GM10847 (cell line): Measurements from ENCODE around the gene PRKD1.

ENCODE experiments used
- POLR2A ChIP-seq: IDR thresholded peaks from 2 replicates; pipeline ENCODE4 v1.6.1; 2011; ENCODE audit not compliant: insufficient read length; ENCODE audit errors: extremely low read depth

Gene PRKD1

DNA sequence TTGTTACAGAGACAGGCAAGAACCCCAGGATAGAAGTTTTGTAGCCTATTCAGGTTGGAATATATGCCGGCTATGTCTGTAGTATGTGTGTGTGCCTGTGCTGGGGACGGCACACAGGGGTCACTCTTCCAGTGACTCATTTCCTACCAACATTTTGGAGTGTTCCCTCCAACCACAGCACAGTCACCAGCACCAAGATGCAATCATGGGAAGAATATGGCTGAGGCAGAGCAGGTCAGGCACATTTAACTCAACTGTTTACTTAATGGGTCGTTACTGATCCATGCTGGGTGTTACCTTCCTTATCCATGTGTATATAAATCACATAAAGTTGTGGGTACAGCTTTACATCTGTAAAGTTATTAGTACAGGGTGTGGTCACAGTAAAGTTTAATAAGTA, 178.3 kb downstream of the PRKD1 start:
- TF ChIP-seq POLR2A, result no peak

DNA sequence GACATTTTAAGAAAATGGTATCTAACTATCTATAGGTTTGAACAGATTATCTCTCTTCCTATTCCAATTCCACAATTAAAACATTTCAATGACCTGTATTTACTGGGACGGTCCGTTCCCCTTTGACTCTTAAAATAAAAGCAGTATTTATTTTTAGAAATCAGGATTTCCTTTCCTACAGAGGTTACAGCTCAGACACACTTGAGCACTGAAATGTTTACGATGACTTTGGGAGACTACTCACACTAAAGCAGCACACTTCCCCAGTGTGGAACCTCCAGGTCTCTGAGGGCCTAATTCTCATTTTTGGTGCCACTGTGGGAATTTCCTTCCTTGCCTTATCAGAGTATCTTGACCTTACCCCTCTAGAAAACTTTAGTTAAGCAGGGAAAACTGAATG, 181.8 kb downstream of the PRKD1 start:
- no peak for TF ChIP-seq POLR2A

DNA sequence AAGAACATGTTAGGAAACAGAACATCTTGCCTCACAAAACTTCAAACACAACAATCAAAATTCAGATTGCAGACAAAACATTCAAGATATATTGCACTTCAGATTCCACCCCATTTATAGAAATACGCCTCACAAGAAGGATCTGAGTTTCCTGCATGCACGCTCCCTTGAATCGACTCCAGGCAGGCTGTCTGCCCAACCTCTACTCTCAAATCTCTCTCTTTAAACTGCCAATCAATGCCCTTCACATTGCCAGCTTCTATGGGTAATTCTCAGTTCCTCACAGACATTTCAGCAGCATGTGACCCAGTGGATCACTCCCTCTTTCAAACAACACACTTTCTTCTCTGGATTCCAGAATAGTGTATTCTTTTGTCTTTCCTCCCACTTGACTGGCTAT, 184.1 kb downstream of the PRKD1 start:
- TF ChIP-seq POLR2A, result no peak

DNA sequence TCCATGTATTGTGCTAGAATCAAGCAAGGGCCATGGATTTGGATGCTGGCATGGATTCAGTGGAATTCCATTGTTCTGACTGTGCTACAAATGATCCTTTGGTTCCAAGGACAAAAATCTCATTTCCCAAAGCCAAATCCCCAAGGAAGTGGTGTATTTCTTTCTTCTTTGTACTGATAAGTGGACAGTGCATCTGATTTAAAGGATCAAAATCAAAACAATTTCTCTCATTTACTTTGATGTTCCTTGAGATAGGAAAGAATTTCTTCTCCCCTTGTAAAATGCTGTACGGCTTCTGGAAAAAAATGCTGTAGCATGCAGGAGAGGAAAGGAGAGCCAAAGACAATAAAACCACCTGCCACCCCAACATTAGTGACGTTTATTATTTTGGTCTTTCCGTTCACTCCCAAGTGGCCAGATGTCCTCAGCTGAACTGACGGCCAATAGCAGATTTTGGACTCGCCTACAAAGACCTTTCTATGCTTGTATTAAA, 185.7 kb downstream of the PRKD1 start:
- TF ChIP-seq POLR2A, result no peak

DNA sequence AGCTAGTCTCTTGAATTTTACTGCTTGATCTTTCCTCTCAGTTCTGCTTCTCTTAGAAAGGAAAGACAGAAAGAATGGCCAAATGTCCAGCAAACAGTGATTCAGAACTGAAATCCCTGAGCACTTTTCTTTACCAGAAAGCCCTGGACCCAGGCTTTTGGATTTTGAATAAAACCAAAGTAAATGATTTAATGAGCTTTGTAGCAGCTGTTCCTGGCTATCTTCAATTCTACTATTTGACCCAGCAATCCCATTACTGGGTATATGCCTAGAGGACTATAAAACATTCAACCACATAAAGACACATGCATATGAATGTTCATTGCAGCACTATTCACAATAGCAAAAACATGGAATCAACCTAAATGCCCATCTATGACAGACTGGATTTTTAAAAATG, 187.2 kb downstream of the PRKD1 start:
- TF ChIP-seq POLR2A, result no peak

DNA sequence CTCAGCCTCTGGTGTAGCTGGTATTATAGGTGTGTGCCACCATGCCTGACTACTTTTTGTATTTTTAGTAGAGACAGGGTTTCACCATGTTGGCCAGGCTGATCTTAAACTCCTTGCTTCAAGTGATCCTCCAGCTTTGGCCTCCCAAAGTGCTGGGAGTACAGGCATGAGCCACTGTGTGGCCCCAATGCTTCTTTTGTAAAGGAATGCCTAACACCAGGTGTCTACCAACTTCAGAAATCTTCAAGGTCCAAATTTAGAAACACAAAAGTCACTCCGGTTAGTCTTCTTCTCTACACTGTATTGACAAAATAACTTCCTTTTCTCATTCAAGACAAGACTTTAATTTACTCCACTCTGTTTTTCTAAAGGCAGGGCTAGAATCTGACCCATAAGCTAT, 188.7 kb downstream of the PRKD1 start:
- no peak for TF ChIP-seq POLR2A

DNA sequence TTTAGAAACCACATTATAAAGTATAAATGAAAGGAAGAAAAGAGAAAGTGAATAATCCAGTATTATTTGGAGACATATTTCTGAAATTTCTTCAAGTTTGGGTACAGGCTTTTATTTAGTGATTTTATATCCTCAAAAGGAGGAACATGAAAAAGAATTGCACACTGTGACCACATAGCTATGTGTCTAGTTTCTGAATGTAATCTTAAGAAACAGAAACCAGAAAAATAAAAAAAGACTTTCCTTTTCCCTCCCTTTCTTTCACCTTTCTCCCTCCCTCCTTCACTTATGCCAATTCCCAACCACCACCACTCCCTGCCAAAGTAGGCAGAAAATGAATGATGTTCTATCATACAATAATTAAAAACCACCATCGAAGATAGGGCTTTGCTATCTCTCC, 189.6 kb downstream of the PRKD1 start:
- TF ChIP-seq POLR2A, result no peak

DNA sequence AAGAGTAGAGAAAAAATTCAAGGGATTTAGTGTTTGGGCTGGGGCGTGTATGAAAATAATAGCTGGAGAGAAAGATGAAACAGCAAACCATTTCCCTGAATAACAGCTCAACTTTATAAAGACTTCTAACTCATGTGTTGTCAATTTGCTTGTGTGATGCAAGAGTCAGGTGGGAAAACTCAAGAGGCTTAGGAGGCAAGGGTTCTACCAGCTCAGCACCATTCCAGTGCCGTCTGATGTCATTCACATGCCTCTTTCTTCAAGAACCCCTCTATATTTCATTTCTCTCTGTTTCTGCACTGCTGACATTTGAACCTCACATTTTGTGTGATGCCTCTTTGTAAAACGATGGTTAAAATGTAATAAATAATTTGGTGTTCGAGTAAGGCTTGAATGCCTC, 192.2 kb downstream of the PRKD1 start:
- no peak for TF ChIP-seq POLR2A

DNA sequence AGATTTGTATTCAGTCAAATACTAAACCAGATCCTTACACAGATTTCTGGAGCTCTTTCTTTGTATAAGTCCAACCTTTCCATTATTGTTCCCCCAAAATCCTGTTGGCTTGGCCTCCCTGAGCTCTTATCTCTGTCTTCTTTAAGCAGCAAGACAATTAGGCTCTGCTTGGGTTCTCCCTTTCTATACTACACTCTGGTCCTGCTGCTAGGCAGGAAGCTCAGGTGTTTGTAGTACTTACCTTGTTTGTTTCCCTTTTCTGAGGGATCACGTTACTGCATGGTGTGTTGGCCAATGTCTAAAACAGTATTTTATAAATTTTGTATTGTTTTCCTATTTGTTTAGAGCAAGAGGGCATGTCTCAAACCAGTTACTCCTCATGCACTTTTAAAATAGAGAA, 192.9 kb downstream of the PRKD1 start:
- no peak for TF ChIP-seq POLR2A

DNA sequence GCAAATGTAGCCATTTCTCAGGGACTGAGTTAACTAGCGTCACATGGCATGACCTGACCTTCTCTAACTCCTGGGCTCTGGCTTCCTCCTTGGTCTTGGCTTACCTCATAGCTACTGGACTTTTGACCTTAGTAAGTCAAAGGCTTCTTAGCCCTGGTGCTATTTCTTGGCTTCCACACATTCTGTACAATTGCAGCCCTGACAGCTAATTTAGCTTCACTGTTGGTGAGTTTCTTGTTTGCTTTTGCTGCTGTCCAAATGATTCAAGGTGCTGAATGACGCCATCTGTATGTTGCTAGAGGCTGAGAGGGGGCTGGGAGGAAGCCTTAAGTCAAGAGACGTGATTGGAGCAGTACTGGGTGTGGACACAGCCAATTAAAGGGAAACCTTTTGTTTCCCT, 202.7 kb downstream of the PRKD1 start:
- TF ChIP-seq POLR2A, result no peak

DNA sequence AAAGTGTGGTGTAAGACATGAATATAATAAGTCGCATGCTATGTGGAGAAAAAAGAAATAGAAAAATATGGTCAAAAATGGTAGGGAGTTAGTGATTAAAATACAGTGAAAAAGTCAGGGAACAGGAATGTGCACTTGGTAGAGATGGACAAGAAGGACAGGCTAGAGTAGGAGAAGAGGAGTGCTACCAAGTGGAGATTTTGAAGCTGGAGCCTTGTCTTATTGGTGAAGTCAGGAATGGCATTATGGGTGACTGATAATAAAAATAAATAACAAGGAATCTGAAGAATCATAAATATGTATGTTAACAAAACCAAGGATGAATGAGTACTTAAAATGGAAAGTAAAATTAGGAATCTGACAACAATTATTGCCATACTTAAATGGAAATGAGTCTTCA, 204.8 kb downstream of the PRKD1 start:
- TF ChIP-seq POLR2A, result no peak

DNA sequence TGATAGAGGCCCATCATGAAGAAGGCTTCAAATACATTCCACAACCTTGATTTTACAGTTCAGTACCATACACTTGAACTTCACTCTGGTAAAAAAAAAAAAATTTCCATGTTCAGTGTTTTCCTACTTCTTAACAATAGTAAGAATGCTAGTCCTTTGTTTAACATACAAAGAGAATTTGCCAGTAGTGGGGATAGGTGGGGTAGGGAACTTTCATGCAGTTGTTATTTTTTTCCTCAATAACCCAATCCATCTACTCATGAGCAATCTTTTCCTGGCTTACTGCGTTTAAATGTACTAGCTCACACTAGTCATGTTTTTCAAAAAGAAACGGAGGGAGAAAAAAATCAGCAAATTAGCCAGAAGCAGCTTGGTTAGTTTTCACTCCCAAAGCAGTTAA, 206.1 kb downstream of the PRKD1 start:
- no peak for TF ChIP-seq POLR2A

DNA sequence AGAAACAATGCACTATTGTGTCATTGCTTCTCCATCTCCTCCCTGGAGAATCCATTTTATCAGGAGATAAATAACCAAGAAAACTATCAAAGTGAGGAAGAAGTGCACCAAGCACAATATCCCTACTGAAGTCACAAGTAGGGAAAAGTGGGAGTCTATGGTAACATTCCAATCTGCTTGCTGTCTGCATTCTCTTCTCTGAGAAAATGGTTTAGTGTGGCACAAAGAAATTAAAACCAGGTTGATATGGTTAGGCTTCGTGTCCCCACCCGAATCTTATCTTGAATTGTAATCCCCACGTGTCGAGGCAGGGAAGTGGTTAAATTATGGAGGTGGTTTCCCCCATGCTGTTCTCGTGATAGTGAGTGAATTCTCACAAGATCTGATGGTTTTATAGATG, 209.7 kb downstream of the PRKD1 start:
- TF ChIP-seq POLR2A, result no peak

DNA sequence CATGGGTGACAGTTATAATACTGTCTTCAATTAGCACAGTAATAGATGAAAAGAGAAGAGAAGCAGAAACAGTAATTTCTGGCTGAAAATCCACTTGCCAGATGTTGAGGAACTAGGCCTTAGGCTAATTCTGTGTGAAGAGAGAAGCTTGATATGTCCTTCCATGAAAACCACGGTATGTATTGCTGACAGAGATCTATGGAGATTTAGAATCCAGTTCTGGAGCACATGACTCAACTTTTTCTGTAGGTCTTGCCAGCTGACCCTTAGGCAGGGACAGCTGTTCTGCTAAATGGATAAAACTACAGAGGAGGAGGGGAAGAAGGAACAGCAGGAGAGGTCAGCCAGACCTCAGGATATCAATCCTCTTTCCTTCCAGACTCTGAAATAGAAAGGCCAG, 211.5 kb downstream of the PRKD1 start:
- no peak for TF ChIP-seq POLR2A

DNA sequence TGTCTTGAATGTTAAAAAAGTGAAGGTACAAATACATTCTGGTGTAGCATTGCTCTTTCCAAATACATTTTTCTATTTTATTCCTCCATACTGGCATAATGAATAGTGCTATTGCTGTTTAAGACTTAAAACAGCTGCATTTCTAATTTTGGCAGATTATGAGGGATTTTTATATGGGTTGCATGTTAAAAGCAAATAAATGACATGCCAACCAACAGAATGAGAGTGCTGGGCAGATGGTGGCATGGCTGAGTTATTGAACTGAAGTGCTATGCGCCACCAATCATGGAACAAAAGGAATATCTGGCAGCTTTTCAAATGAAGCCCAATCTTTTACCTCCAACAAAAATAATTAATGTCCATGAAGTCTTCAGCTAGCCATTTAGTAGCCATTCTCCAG, 215.0 kb downstream of the PRKD1 start:
- no peak for TF ChIP-seq POLR2A

DNA sequence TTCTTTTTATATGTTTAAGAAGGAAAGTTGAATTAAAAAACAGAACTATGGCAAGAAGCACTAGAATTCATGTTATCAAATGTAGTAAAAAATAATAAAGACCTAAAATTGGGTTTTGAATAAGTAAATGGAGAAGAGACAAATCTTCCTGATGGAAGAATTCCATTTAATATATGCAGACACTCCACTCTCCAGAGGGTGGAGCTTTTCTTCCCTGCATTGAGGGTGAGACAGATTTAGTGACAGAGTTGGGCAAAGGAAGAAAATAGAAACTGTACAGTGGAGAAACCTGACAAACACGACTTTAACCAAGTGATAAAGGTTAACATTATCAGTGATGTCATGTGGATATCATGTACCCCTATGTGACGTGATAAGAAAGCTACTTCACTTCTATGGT, 217.6 kb downstream of the PRKD1 start:
- no peak for TF ChIP-seq POLR2A

DNA sequence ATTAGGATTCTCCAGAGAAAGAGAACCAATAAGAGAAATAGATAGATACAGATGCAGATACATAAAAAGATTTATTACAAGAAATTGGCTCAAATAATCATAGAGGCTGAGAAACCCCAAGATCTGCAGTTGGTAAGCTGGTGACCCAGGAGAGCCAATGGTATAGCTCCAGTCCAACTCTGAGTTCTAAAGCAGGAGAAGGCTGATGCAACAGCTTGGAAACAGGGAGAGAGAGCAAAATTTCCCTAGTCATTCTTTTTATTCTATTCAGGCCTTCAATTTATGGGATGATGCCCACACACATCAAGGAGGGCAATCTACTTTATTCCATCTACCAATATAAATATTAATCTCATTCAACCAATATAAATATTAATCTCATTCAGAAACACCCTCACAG, 218.2 kb downstream of the PRKD1 start:
- TF ChIP-seq POLR2A, result no peak

DNA sequence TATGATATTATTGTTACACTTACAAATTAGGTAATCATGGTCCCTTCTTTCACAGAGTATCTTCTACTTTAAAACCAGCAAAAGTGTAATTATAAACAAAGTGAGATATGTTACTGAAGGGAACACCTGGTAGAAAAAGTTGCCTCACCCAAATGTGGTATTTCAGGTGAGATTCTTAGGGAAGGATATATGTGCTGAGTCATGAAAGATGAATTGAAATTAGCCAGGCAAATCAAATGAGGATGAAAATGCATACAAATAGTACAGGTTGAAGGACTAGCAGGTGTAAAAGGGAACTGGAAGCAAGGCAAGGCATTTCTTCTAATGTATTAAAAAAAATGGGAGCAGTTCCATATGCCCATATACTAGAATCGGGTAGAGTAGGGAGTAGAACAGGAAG, 220.9 kb downstream of the PRKD1 start:
- TF ChIP-seq POLR2A, result no peak
